NCI-H2227 (cell line): ENCODE data around the gene DLX4.

Experiments
- DNase-seq: peaks from one replicate; lab custom pipeline; 2025; ENCODE audit not compliant: unreplicated experiment; lab: John Stamatoyannopoulos, UW

DLX4 gene

GRCh38 chr17:49969134-49969759 lies at the start of gene DLX4:
DLX4 (plus strand) TSS chr17:49969190; CDS start chr17:49969469, 279 bp downstream.
- DNase-seq: no peak

GRCh38 chr17:49920030-49920769 lies 48.8 kb upstream of the DLX4 start:
- DNase-seq: no peak

- no peak for DNase-seq
Measured at GRCh38 chr17:49922095-49922494, 46.9 kb upstream of the DLX4 start.

GRCh38 chr17:49924116-49924515 lies 44.9 kb upstream of the DLX4 start:
- DNase-seq: no peak

GRCh38 chr17:49924589-49924988 lies 44.4 kb upstream of the DLX4 start:
- DNase-seq: no peak

- no peak for DNase-seq
Measured at GRCh38 chr17:49925921-49926320, 43.1 kb upstream of the DLX4 start.

GRCh38 chr17:49926886-49927285 lies 42.1 kb upstream of the DLX4 start:
- no peak for DNase-seq

GRCh38 chr17:49928126-49928800 lies 40.7 kb upstream of the DLX4 start:
- no peak for DNase-seq

GRCh38 chr17:49928837-49929475 lies 40.0 kb upstream of the DLX4 start:
- no peak for DNase-seq

- no peak for DNase-seq
Measured at GRCh38 chr17:49930880-49931279, 38.1 kb upstream of the DLX4 start.

GRCh38 chr17:49931416-49932137 lies 37.4 kb upstream of the DLX4 start:
- DNase-seq: peak; percentile 78

GRCh38 chr17:49932138-49932723 lies 36.8 kb upstream of the DLX4 start:
- peak; percentile 86 for DNase-seq

- DNase-seq: no peak
Measured at GRCh38 chr17:49932901-49933300, 36.1 kb upstream of the DLX4 start.

GRCh38 chr17:49935526-49936210 lies 33.3 kb upstream of the DLX4 start:
- DNase-seq: peak; percentile 51

- DNase-seq: no peak
Measured at GRCh38 chr17:49936386-49936785, 32.6 kb upstream of the DLX4 start.

- no peak for DNase-seq
Measured at GRCh38 chr17:49939318-49939717, 29.7 kb upstream of the DLX4 start.

GRCh38 chr17:49941427-49941826 lies 27.6 kb upstream of the DLX4 start:
- DNase-seq: no peak

GRCh38 chr17:49942947-49943346 lies 26.0 kb upstream of the DLX4 start:
- no peak for DNase-seq

- peak; percentile 85 for DNase-seq
Measured at GRCh38 chr17:49944273-49944870, 24.6 kb upstream of the DLX4 start.

GRCh38 chr17:49946208-49946607 lies 22.8 kb upstream of the DLX4 start:
- DNase-seq: no peak
